Measurements from ENCODE around the gene IQCM. TPM values are rescaled to one million over a fixed set of nuclear protein-coding genes. Genes with fewer than 3 reads are reported as not detected.

IQCM gene
- polyA plus RNA-seq, 2 of the 4 experiments (the other 2 are of a cell fraction): 0.05 TPM; not detected in 1

- no peak for TF ChIP-seq CBX8 (IDR thresholded peaks at IDR 0.05)
- no peak for TF ChIP-seq POLR2A (IDR thresholded peaks at IDR 0.05; ENCODE audit: low read length)
- no peak for TF ChIP-seq GATA3 (IDR thresholded peaks at IDR 0.05; ENCODE audit: borderline replicate concordance)
- TF ChIP-seq CEBPB (IDR thresholded peaks at IDR 0.05): no peak
- TF ChIP-seq KDM5A (IDR thresholded peaks at IDR 0.05): no peak
- TF ChIP-seq CTCF (IDR thresholded peaks at IDR 0.05): no peak
- TF ChIP-seq ESRRA (IDR thresholded peaks at IDR 0.05; ENCODE audit: borderline replicate concordance, low read length): no peak
- TF ChIP-seq, protein P1, sequence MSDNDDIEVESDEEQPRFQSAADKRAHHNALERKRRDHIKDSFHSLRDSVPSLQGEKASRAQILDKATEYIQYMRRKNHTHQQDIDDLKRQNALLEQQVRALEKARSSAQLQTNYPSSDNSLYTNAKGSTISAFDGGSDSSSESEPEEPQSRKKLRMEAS (IDR thresholded peaks at IDR 0.05): no peak
- TF ChIP-seq CHD2 (IDR thresholded peaks at IDR 0.05; ENCODE audit: low read length, partially characterized antibody): no peak
- TF ChIP-seq TP53 (CRISPR knock-in tag; IDR thresholded peaks at IDR 0.05): no peak
- TF ChIP-seq HDAC2 (IDR thresholded peaks at IDR 0.05): no peak
- TF ChIP-seq RFX5 (IDR thresholded peaks at IDR 0.05): no peak
- TF ChIP-seq RARB (CRISPR knock-in tag; IDR thresholded peaks at IDR 0.05): no peak
- TF ChIP-seq FOXS1 (CRISPR knock-in tag; IDR thresholded peaks at IDR 0.05): no peak
- TF ChIP-seq BHLHE40 (IDR thresholded peaks at IDR 0.05; ENCODE audit: low read depth, low read length): no peak
- TF ChIP-seq HMGXB4 (CRISPR knock-in tag; IDR thresholded peaks at IDR 0.05; ENCODE audit: borderline replicate concordance): no peak
- TF ChIP-seq ZFP36 (IDR thresholded peaks at IDR 0.05; ENCODE audit: borderline replicate concordance, partially characterized antibody): no peak
- Histone ChIP-seq H3K9me3 (no peaks in the 10 kb centered on the region), H3K4me2 (no peak overlapping the region), H3K27ac (no peak overlapping the region), H3K4me3 (no peak overlapping the region), H3K4me1 (no peaks in the 10 kb centered on the region)
- FAIRE-seq: no peak
- POLR2A ChIA-PET: no interaction called here
- ATAC-seq: no peak
- CTCF ChIA-PET: no interaction called here
- DNase-seq (ENCODE audit: low read depth in 1 of 2, low spot score in 1 of 2): no peak
- WGBS (ENCODE audit: missing lambda C conversion rate): 18% methylated on average over 2 of the region's 2 CpGs
Observed at GRCh38 chr4:149595500-149595899, 220.1 kb downstream of the IQCM start.

DNA sequence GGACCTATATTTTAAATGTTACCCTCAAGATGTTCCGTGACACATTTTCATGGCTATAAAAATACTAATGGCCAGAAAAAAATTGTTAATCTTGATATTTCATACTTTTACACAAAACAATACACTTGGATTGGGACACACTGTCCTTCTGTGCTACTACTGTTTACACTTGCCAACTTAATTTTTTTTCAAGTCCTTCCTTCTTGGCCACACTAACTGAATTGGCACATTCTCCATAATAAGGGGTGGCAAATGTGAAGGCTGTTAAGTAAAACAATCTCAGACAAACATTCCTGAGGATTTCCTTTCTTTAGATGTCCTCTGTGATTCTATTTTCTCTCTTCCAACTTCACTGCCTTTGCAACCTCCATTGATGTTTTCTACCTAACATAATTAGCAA, 225.8 kb downstream of the IQCM start:
- POLR2A ChIA-PET: no interaction called here
- no peak for ATAC-seq
- no peak for FAIRE-seq
- 84% methylated on average over 1 of the region's 1 CpG for WGBS (ENCODE audit: missing lambda C conversion rate)
- TF ChIP-seq ZC3H11A (IDR thresholded peaks at IDR 0.05) (no peak), PHF8 (IDR thresholded peaks at IDR 0.05; ENCODE audit: borderline replicate concordance, low read depth) (no peak), MAZ (IDR thresholded peaks at IDR 0.05; ENCODE audit: borderline replicate concordance, low read depth, low read length) (no peak), BHLHE40 (IDR thresholded peaks at IDR 0.05; ENCODE audit: low read depth, low read length) (no peak), ZSCAN20 (CRISPR knock-in tag; IDR thresholded peaks at IDR 0.05) (no peak), HOXB13 (CRISPR knock-in tag; IDR thresholded peaks at IDR 0.05; ENCODE audit: low read depth) (no peak), CHD2 (IDR thresholded peaks at IDR 0.05; ENCODE audit: low read length, partially characterized antibody) (no peak), ATOH8 (CRISPR knock-in tag; IDR thresholded peaks at IDR 0.05; ENCODE audit: low read depth) (no peak), GATA3 (IDR thresholded peaks at IDR 0.05; ENCODE audit: borderline replicate concordance) (no peak), HES2 (IDR thresholded peaks at IDR 0.05) (no peak), FOXS1 (CRISPR knock-in tag; IDR thresholded peaks at IDR 0.05) (no peak), MYC (IDR thresholded peaks at IDR 0.05; ENCODE audit: borderline replicate concordance, low read length) (no peak), HOXB5 (CRISPR knock-in tag; IDR thresholded peaks at IDR 0.05) (no peak), POLR2AphosphoS2 (conservative IDR thresholded peaks at IDR 0.05; ENCODE audit: low read length) (no peak), RCOR1 (IDR thresholded peaks at IDR 0.05; ENCODE audit: low read depth, low read length) (no peak), EP300 (IDR thresholded peaks at IDR 0.05) (no peak), JUNB (IDR thresholded peaks at IDR 0.05) (no peak), KDM1A (IDR thresholded peaks at IDR 0.05; ENCODE audit: low read depth) (no peak), SREBF2 (IDR thresholded peaks at IDR 0.05) (no peak)
- TF ChIP-seq, protein P2, sequence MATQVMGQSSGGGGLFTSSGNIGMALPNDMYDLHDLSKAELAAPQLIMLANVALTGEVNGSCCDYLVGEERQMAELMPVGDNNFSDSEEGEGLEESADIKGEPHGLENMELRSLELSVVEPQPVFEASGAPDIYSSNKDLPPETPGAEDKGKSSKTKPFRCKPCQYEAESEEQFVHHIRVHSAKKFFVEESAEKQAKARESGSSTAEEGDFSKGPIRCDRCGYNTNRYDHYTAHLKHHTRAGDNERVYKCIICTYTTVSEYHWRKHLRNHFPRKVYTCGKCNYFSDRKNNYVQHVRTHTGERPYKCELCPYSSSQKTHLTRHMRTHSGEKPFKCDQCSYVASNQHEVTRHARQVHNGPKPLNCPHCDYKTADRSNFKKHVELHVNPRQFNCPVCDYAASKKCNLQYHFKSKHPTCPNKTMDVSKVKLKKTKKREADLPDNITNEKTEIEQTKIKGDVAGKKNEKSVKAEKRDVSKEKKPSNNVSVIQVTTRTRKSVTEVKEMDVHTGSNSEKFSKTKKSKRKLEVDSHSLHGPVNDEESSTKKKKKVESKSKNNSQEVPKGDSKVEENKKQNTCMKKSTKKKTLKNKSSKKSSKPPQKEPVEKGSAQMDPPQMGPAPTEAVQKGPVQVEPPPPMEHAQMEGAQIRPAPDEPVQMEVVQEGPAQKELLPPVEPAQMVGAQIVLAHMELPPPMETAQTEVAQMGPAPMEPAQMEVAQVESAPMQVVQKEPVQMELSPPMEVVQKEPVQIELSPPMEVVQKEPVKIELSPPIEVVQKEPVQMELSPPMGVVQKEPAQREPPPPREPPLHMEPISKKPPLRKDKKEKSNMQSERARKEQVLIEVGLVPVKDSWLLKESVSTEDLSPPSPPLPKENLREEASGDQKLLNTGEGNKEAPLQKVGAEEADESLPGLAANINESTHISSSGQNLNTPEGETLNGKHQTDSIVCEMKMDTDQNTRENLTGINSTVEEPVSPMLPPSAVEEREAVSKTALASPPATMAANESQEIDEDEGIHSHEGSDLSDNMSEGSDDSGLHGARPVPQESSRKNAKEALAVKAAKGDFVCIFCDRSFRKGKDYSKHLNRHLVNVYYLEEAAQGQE (IDR thresholded peaks at IDR 0.05): no peak
- no peaks in the 10 kb centered on the region for H3K9me3 ChIP-seq
- DNase-seq (ENCODE audit: low read depth in 1 of 2, low spot score in 1 of 2): no peak
- H3K4me1 ChIP-seq: no peaks in the 10 kb centered on the region
- H3K4me3 ChIP-seq: no peak overlapping the region
- CTCF ChIA-PET: no interaction called here
- H3K4me2 ChIP-seq: no peak overlapping the region
- no peak overlapping the region for H3K27ac ChIP-seq

Measured in A549 (cell line).